Hepatocyte (in vitro differentiated cells): Measurements from ENCODE around the gene BCL2L12. TPM values are rescaled to one million over a fixed set of nuclear protein-coding genes. Genes with fewer than 3 reads are reported as not detected.

Experiments
- DNase-seq: peaks from one replicate; pipeline ENCODE4 v3.0.0-alpha.2; 2016; ENCODE audit warnings: low spot score
- H2AFZ ChIP-seq: fragments of 200-600 bp; sonication (generic); 2 replicates; pipeline ENCODE4 v1.6.0; 2016; ENCODE audit warnings: antibody characterized with exemption, mild to moderate bottlenecking
- H3K27ac ChIP-seq: fragments of 200-600 bp; sonication (generic); 2 replicates; pipeline ENCODE4 v1.5.1; 2016; ENCODE audit warnings: mild to moderate bottlenecking
- H3K27me3 ChIP-seq: fragments of 200-600 bp; sonication (generic); 2 replicates; pipeline ENCODE4 v1.6.1; 2016
- H3K36me3 ChIP-seq: fragments of 200-600 bp; sonication (generic); replicated peaks from 2 replicates; pipeline ENCODE4 v1.5.1; 2016; ENCODE audit warnings: low read depth; ENCODE audit not compliant: insufficient read depth
- H3K4me1 ChIP-seq: fragments of 200-600 bp; sonication (generic); 2 replicates; pipeline ENCODE4 v1.5.1; 2016; ENCODE audit warnings: mild to moderate bottlenecking, moderate library complexity; ENCODE audit not compliant: insufficient read depth
- H3K4me2 ChIP-seq: fragments of 200-600 bp; sonication (generic); 2 replicates; pipeline ENCODE4 v1.6.0; 2016
- H3K4me3 ChIP-seq: fragments of 200-600 bp; sonication (generic); 2 replicates; pipeline ENCODE4 v1.5.1; 2016; ENCODE audit warnings: mild to moderate bottlenecking
- H3K79me2 ChIP-seq: fragments of 200-600 bp; sonication (generic); 2 replicates; pipeline ENCODE4 v1.6.0; 2017; ENCODE audit warnings: mild to moderate bottlenecking
- H3K9me2 ChIP-seq: fragments of 200-600 bp; sonication (generic); replicated peaks from 2 replicates; pipeline ENCODE4 v1.6.0; 2017; ENCODE audit warnings: mild to moderate bottlenecking; ENCODE audit not compliant: insufficient read depth
- H3K9me3 ChIP-seq: fragments of 200-600 bp; sonication (generic); 2 replicates; pipeline ENCODE4 v1.5.1; 2016; ENCODE audit warnings: low read depth, mild to moderate bottlenecking
- H4K20me1 ChIP-seq: fragments of 200-600 bp; sonication (generic); 2 replicates; pipeline ENCODE4 v1.6.0; 2016; ENCODE audit warnings: mild to moderate bottlenecking; ENCODE audit not compliant: insufficient read depth, poor library complexity, severe bottlenecking
- CTCF ChIP-seq: fragments of 200-600 bp; sonication (generic); IDR thresholded peaks from 2 replicates; pipeline ENCODE4 v1.5.1; 2016; ENCODE audit warnings: antibody characterized with exemption, mild to moderate bottlenecking; ENCODE audit not compliant: poor library complexity
- EZH2 ChIP-seq: fragments of 200-600 bp; sonication (generic); IDR thresholded peaks from 2 replicates; pipeline ENCODE4 v1.6.1; 2016; ENCODE audit warnings: antibody characterized with exemption, mild to moderate bottlenecking, borderline replicate concordance
- EZH2phosphoT487 ChIP-seq: fragments of 200-600 bp; sonication (generic); IDR thresholded peaks from one replicate; pipeline ENCODE4 v1.6.1; 2018; ENCODE audit warnings: antibody characterized with exemption, mild to moderate bottlenecking, low read depth, moderate library complexity; ENCODE audit not compliant: unreplicated experiment, severe bottlenecking
- WGBS: methylation state at CpG from one replicate; pipeline ENCODE4 v1.1.6; 2016; ENCODE audit warnings: low lambda C conversion rate; ENCODE audit errors: missing lambda C conversion rate; 5-methylcytosine and 5-hydroxymethylcytosine counted together
- polyA plus RNA-seq: library from polyadenylated mRNA; unstranded; fragments of >200 nt; fragmentation: Nextera tagmentation; extraction: Ambion mirVana; gene quantifications from 2 replicates; pipeline ENCODE4 v1.2.1, GENCODE V29; 2016
- total RNA-seq: library from RNA; depleted of rRNA; stranded (reverse); fragments of >200 nt; gene quantifications from 2 replicates; pipeline ENCODE4 v1.2.3, GENCODE V29; 2014

Gene BCL2L12
- total and polyA plus RNA-seq, 2 experiments from 2014 or later, result 4.9 to 28.3 TPM

- WGBS, result 94% methylated on average over 20 of the region's 20 CpGs
- Histone ChIP-seq H2AFZ (no peak overlapping the region), H3K4me3 (no peak overlapping the region), H4K20me1 (no peaks in the 10 kb centered on the region), H3K4me1 (no peaks in the 10 kb centered on the region), H3K9me2 (no peaks in the 10 kb centered on the region), H3K27me3 (no peaks in the 10 kb centered on the region), H3K4me2 (no peak overlapping the region), H3K27ac (no peak overlapping the region), H3K36me3 (no peaks in the 10 kb centered on the region), H3K9me3 (no peaks in the 10 kb centered on the region), H3K79me2 (no peaks in the 10 kb centered on the region)
- no peak for TF ChIP-seq EZH2phosphoT487
- TF ChIP-seq EZH2, result no peak
- TF ChIP-seq CTCF, result no peak
- DNase-seq, result no peak
Observed at GRCh38 chr19:49710372-49710951, 44.7 kb downstream of the BCL2L12 start.

- Histone ChIP-seq H2AFZ (no peak overlapping the region), H3K36me3 (no peaks in the 10 kb centered on the region), H4K20me1 (no peaks in the 10 kb centered on the region), H3K4me2 (no peak overlapping the region), H3K4me1 (no peaks in the 10 kb centered on the region), H3K4me3 (no peak overlapping the region), H3K79me2 (no peaks in the 10 kb centered on the region), H3K9me3 (no peaks in the 10 kb centered on the region), H3K27me3 (no peaks in the 10 kb centered on the region), H3K9me2 (no peaks in the 10 kb centered on the region), H3K27ac (no peak overlapping the region)
- whole genome bisulfite sequencing, result 82% methylated on average over 16 of the region's 20 CpGs
- TF ChIP-seq EZH2phosphoT487, result no peak
- TF ChIP-seq CTCF, result no peak
- no peak for TF ChIP-seq EZH2
- no peak for DNase-seq
Observed at GRCh38 chr19:49712397-49712859, 46.7 kb downstream of the BCL2L12 start.

- Histone ChIP-seq H3K4me1 (no peaks in the 10 kb centered on the region), H3K9me2 (no peaks in the 10 kb centered on the region), H3K27ac (no peak overlapping the region), H3K9me3 (no peaks in the 10 kb centered on the region), H4K20me1 (no peaks in the 10 kb centered on the region), H3K36me3 (no peaks in the 10 kb centered on the region), H3K4me3 (no peak overlapping the region), H3K79me2 (no peaks in the 10 kb centered on the region), H2AFZ (no peak overlapping the region), H3K4me2 (no peak overlapping the region), H3K27me3 (no peaks in the 10 kb centered on the region)
- WGBS, result 73% methylated on average over 7 of the region's 8 CpGs
- TF ChIP-seq EZH2phosphoT487, result no peak
- no peak for DNase-seq
Observed at GRCh38 chr19:49713236-49713845, 47.6 kb downstream of the BCL2L12 start.

GRCh38 chr19:49716154-49716553, 50.4 kb downstream of the BCL2L12 start:
- WGBS, result 84% methylated on average over 3 of the region's 3 CpGs
- TF ChIP-seq EZH2phosphoT487 (no peak), EZH2 (no peak), CTCF (no peak)
- Histone ChIP-seq H3K79me2 (no peaks in the 10 kb centered on the region), H3K9me2 (no peaks in the 10 kb centered on the region), H3K4me2 (no peak overlapping the region), H3K36me3 (no peaks in the 10 kb centered on the region), H2AFZ (no peak overlapping the region), H3K9me3 (no peaks in the 10 kb centered on the region), H4K20me1 (no peaks in the 10 kb centered on the region), H3K27ac (no peak overlapping the region), H3K27me3 (no peaks in the 10 kb centered on the region), H3K4me3 (no peak overlapping the region), H3K4me1 (no peaks in the 10 kb centered on the region)
- no peak for DNase-seq
